HG03378 (cell line): Measurements from ENCODE around the gene EPC1.
"Not testable (repeated sequence)": the region's sequence is repeated elsewhere in the genome, so short reads cannot be mapped to it uniquely, and the experiment has no call there.

Source experiments
- ATAC-seq: cut with Tn5 transposase; IDR thresholded peaks from one replicate; pipeline ENCODE4 v1.9.1; 2021; ENCODE audit warnings: mild to moderate bottlenecking, moderate library complexity; ENCODE audit not compliant: unreplicated experiment

Gene EPC1

GRCh38 chr10:32373031-32373430 lies 26.1 kb upstream of the EPC1 start:
- no peak for ATAC-seq

DNA sequence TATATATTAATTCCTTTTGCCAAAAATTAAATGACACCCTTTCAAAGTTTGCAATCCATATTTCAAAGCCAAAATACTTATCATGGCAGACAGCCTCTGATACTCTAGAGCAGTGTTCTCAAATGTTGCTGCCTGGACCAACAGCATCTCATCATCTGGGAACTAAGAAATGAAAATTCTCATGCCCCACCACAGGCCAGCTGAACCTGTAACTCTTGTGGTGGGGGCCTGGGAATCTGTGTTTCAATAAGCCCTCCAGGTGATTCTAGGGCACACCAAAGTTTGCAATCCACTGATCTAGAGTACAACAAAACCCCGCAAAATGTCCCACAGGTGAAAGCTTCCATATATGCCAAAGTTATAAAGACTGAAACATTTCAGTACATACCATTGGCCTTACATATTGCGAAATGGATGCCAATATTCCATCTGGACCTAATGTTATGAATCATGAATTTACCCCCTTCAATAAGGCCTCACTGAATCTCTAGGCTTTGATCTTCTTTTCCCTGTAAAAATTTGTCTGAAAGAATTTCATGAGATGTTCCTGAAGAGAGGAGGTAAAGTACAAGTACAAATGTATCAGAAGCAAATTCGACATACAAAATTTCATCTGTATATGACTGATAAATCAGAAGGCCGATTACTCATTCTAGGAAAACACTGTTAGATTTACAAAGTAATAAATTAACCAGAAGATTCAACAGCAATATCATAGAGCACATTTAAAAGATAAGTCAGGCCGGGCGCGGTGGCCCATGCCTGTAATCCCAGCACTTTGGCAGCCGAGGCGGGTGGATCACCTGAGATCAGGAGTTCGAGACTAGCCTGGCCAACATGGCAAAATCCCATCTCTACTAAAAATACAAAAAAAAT lies 25.3 kb upstream of the EPC1 start:
- ATAC-seq, result no peak

GRCh38 chr10:32371101-32371500 lies 24.1 kb upstream of the EPC1 start:
- no peak for ATAC-seq

DNA sequence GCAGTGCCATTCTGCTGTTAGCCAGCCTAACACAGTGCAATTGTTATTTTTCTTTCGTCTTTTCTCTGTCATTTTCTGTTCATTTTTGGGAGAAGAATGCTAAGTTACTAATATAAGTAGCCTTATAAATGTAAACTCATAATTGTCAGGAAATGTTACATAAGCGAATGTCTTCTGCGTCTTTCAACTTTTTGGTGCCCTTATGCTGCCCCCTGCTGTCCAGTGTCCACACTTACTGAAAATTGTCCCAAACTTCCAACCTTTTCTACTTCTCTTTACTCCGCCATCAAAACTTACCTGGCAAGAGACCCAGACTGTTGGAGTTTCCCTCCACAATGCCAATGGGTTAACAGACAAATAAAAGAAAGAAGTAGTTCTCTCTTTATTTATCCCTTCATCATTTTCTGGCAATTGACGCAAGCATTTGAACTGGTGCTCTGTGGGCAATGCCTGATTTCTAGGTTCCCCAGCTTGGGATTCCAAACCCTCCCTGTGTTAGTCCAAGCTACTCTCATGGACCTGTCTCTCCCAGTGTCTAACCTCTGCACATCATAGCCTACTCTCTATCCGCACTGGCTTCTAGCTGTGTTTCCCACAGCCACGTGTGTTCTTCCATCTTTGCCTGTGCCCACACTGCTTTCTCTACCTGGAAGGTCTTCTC lies 21.0 kb upstream of the EPC1 start:
- ATAC-seq, result peak; percentile 49

DNA sequence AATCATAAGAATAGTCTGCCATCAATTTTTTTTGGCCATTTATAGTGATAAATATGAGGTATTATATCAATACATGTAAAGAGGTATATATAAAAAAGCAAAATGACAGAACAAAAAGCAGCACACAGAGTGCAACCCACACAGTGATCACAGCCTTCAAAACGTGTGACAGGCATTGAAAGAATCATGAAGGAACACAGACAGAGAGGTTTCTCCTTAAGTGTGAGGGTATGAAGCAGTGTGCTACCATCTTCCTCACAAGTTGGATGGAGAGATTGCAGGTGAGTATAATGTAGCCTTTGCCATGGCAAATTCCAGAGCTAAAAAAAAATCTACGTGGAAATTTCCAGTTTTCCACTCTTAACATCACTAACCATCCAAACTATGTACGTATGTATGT lies 19.6 kb upstream of the EPC1 start:
- ATAC-seq, result no peak

DNA sequence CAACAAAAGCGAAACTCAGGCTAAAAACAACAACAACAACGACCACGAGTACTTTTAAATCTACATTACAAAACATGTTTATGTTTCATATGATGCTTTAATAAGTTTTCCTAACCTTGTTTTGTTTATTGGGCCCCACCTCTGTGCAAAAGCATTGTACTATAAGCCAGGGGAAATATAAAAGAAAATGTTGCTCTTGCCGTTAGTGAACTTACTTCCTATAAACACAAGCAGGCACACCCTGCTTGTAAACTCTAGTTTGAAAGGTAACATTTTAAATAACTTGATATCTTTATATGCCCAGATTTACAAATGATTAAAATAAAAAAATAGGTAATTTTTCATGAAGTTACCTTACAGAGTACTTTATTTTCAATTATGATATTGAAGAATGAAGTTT lies 19.2 kb upstream of the EPC1 start:
- ATAC-seq, result no peak

GRCh38 chr10:32365404-32365803 lies 18.4 kb upstream of the EPC1 start:
- not testable (repeated sequence) for ATAC-seq

DNA sequence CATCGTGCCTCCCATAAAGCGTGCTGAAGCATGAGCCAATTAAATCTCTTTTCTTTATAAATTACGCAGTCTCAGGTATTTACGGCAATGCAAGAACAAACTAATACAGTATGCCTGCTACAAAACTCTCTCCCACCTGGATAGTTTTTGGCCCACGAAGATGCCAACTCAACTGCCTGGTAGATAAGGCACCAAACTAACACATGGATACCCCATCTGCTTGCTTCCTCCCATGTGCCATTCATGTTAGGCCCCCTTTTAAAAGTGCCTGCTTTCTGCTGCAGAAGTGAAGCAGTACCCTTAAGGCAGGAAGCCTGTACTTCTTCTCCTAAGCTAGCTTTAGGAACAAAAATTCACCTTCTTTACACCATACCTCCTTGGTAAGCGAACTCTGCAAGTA lies 15.6 kb upstream of the EPC1 start:
- no peak for ATAC-seq

GRCh38 chr10:32360884-32361283 lies 13.9 kb upstream of the EPC1 start:
- no peak for ATAC-seq

DNA sequence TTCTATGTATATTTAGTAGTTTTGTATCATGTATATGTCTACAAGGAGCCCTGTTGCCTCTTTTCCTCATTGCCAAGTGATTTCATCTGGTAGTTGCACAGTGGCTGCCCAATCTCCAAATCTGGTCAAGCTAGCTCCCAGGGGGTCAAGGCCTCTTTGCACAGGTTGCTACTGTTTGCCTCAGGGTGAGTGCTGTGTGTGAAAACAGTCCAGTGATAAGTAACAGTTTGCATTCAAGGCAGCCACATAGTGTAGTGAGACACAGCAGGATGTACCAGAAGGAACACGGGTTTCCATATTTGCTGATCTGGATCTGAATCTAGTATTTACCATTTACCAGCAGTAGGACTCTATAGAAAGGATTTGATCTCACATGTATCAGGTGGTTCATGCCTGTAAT lies 13.3 kb upstream of the EPC1 start:
- ATAC-seq, result no peak

DNA sequence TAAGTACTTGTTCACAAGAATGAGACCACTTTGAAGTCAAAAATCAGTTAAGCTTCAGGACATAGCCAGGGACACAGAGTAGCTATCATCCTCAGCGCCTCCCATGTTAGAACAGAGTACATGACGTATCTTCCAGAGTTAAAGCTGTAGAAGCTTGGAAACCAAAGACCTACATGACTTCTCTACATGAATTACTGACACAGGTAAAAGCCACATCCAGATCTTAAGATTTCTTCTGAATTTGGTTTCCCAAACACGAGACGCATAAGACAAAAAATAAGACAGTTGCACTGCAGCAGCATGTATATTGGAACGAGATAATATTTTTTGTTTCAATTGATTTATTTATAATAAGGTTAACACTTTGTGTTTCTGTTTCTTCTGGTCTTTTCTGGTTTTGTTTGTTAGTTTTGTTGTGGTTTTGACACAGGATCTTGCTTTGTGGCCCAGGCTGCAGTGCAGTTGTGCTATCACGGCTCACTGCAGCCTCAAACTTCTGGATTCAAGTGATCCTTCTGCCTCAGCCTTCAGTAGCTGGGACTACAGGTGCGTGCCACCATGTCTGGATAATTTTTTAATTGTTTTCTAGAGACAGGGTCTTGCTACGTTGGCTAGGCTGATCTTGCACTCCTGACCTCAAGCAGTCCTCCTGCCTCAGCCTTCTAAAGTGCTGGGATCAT lies 10.2 kb upstream of the EPC1 start:
- no peak for ATAC-seq

GRCh38 chr10:32354690-32355089 lies 7.7 kb upstream of the EPC1 start:
- not testable (repeated sequence) for ATAC-seq

DNA sequence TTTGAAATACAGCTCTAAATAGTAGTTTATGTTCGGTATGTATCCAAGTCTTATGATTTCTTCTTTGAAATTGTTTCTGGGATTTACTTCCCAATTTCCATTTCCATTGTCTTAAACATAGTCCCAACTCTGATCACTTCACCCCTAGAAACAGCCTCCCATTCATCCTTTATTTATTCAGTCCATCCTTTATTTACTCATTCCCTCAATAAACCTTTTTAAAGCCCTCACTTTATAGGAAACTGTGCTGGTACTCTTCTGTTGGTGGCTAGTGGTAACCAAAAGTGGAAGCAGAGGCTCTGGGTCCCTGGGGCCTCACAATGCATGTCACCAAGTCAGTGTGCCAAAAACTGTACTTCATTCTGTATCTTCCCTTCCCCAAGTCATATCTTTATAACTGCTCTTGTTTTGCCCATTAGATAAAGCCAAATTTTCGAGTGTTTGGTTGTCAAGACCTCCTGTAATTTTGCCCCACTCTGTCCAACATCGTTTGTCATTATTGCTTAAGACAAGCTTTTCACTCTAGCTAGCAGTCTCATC lies 3.9 kb upstream of the EPC1 start:
- no peak for ATAC-seq

- ATAC-seq, result no peak
These were observed 3.2 kb upstream of the EPC1 start for GRCh38 chr10:32349968-32350738.

- ATAC-seq, result no peak
These were observed 2.2 kb upstream of the EPC1 start for GRCh38 chr10:32349199-32349585.

GRCh38 chr10:32348297-32349198 lies 1.6 kb upstream of the EPC1 start:
- no peak for ATAC-seq

DNA sequence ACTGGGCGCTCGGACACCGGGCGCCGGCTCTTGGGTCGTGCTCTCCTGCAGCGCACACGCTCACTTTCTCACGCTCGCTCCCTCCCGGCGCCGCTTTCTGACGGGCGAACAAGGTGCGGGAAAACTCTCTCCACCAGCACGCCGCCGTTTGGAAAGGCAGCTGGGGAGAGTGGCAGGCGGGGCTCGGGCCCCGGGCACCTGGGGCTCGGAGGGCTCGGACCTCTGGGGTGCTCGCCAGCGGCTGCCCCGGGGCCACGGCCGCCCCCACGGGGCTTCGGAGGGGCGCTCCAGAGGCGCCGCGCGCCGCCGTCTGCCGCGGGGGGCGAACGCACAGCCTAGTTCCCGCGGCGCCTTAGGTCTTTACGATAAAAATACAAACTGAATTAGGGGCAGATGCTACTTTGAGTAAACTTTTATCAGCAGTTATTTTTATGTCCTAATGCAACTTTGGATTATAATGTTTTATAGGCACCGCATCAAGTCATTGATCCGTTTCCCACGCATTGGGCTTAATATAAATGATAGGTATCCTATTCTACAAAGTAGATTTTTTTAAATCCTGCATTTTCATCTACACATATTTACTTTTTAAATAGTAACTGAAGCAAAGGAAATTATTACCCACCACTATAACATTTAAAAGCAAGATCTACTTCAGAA lies 535 bp upstream of the EPC1 start:
- peak; percentile 8 for ATAC-seq

DNA sequence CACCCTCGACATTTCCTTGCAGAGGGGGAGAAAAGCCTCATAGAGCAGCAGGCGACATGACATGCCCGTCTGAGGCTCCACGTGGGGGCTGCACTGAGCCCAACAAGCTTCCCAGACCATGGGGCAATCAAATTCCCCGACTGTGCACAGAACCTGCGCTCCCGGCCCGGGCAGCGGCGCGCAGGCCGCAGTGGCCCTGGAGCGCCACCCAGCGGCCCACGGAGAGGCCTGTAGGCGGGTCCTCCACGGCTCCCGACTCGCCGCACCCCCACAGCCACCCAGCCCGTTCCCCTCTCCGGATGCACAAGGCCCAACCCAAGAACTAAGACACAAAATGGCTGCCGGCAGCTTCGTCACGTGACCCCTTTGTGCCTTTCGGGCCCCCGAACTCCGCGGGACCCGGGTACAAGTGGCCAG lies 816 bp downstream of the EPC1 start:
- ATAC-seq, result peak; percentile 58

DNA sequence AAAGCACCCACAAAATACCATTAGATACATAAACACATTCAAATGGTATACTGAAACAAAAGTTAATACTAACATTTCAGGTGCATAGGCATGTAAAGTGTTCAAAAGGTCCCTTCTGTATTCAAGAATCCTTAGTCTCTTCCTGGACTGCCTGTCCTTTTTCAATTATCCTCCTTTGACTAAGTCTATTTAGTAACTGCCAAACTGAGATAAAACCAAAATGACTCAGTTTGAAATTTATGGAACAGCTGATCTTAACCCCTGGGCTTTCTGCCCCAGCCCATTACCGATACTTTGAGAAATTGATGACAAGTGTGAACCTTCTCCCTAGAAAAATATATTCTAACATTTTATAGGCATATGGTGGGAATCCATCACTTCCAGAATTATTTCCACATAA lies 5.4 kb downstream of the EPC1 start:
- ATAC-seq, result no peak
